ENCODE results near the gene GORASP2.
"Not testable (repeated sequence)": the region's sequence is repeated elsewhere in the genome, so short reads cannot be mapped to it uniquely, and the experiment has no call there.

Gene GORASP2

DNA sequence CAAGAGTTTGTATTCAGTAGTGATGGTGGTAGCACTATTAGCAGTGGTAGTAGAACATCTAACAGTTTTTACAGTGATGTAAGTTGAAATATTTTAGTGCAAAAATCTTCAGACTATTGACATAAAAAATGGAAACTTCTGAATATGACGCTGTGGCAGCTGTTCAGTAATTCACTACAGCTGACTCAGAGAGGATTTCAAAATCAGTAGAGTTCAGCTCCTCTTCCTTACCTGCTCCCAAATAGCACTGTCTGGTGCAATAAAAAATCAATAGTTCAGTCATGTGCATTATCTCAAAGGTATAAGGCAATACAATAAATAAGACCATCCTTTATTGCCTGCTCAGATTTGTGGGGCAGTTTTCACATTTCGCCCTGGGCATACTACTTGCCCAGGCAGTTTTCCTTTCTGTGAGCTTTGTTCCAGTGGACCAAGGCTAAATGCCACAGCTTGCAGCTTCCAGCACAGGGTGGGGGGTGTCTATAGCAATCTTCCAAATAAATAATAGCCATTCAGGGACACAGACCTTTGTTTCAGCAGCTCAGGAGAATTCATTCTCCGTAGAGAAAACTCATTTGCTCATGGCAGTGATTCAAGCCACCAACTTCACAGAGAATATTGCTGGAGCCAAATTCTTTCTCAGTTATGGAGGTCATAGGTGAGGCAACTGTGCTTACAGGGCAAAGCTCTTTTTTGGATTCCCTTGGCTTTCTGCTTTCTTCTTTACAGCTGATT is 33.9 kb upstream of the GORASP2 start:
- Histone ChIP-seq H3K4me3 (ENCODE audit: low read depth in 1 of 5, low read length in 5 of 5) (peak overlapping the region in 2 of 5 donors; percentile 31 to 57), H3K9me3 (ENCODE audit: control insufficient read depth in 5 of 5, low read length in 5 of 5) (no peaks in the 10 kb centered on the region), H3K27me3 (ENCODE audit: control insufficient read depth in 5 of 5, insufficient read depth in 4 of 5, low read length in 5 of 5) (no peaks in the 10 kb centered on the region), H3K27ac (ENCODE audit: low read depth, low read length) (peak overlapping the region; percentile 92), H3K36me3 (ENCODE audit: control insufficient read depth in 5 of 5, insufficient read depth in 5 of 5, low read length in 5 of 5) (no peaks in the 10 kb centered on the region), H3K9ac (ENCODE audit: low read length in 5 of 5) (peak overlapping the region in 1 of 5 donors; percentile 53), H3K4me1 (ENCODE audit: control insufficient read depth in 5 of 5, insufficient read depth in 5 of 5, low read length in 5 of 5) (peaks cover 2 to 21% (median 18%) of the 10 kb centered on the region in 5 donors)

DNA sequence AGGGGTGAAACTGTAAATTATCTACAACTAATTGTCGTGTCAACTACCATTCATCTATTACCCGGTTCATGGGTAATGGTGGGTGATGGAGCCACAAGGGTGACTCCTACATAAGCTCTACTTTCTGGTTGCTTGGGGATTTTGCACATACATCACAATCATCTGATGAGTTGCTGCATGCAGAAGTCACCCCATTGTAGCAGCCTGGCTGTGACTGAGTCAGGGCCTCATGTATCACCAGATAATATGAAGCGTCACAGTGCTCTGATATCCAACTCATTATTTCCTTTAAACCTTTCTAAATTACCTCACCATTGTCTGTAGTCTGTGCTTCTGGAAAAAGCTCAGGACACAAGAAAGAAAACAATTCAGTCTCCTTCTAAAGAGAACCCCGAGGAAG is 32.4 kb upstream of the GORASP2 start:
- no peaks in the 10 kb centered on the region for H3K27me3 ChIP-seq (ENCODE audit: control insufficient read depth in 5 of 5, insufficient read depth in 4 of 5, low read length in 5 of 5)
- H3K9ac ChIP-seq (ENCODE audit: low read length in 5 of 5): no peak overlapping the region
- no peaks in the 10 kb centered on the region for H3K9me3 ChIP-seq (ENCODE audit: control insufficient read depth in 5 of 5, low read length in 5 of 5)
- H3K36me3 ChIP-seq (ENCODE audit: control insufficient read depth in 5 of 5, insufficient read depth in 5 of 5, low read length in 5 of 5): no peaks in the 10 kb centered on the region
- H3K27ac ChIP-seq (ENCODE audit: low read depth, low read length): no peak overlapping the region
- peaks cover 2 to 21% (median 18%) of the 10 kb centered on the region in 5 donors for H3K4me1 ChIP-seq (ENCODE audit: control insufficient read depth in 5 of 5, insufficient read depth in 5 of 5, low read length in 5 of 5)
- no peak overlapping the region for H3K4me3 ChIP-seq (ENCODE audit: low read depth in 1 of 5, low read length in 5 of 5)

DNA sequence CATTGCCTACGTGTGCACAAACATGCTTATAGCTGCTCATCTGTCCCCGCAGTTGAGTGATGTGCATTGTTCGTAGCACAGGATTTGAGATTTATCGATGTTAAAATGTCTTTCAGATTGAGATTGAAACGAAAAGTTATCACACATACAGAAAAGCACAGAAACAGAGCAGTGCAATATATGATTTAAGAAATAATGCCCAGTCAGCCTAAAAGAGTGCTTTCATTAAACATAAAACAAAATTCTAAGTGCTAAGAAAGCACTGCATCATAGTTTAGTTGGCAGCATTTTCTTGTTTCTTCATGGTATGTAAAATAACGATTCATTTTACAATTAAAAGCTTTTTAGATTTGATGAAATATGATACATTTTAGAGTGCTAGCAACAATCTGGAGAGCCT is 31.9 kb upstream of the GORASP2 start:
- Histone ChIP-seq H3K4me3 (ENCODE audit: low read depth in 1 of 5, low read length in 5 of 5) (no peak overlapping the region), H3K9ac (ENCODE audit: low read length in 5 of 5) (no peak overlapping the region), H3K4me1 (ENCODE audit: control insufficient read depth in 5 of 5, insufficient read depth in 5 of 5, low read length in 5 of 5) (peaks cover 2 to 21% (median 18%) of the 10 kb centered on the region in 5 donors), H3K27ac (ENCODE audit: low read depth, low read length) (no peak overlapping the region), H3K27me3 (ENCODE audit: control insufficient read depth in 5 of 5, insufficient read depth in 4 of 5, low read length in 5 of 5) (no peaks in the 10 kb centered on the region), H3K36me3 (ENCODE audit: control insufficient read depth in 5 of 5, insufficient read depth in 5 of 5, low read length in 5 of 5) (no peaks in the 10 kb centered on the region), H3K9me3 (ENCODE audit: control insufficient read depth in 5 of 5, low read length in 5 of 5) (no peaks in the 10 kb centered on the region)

DNA sequence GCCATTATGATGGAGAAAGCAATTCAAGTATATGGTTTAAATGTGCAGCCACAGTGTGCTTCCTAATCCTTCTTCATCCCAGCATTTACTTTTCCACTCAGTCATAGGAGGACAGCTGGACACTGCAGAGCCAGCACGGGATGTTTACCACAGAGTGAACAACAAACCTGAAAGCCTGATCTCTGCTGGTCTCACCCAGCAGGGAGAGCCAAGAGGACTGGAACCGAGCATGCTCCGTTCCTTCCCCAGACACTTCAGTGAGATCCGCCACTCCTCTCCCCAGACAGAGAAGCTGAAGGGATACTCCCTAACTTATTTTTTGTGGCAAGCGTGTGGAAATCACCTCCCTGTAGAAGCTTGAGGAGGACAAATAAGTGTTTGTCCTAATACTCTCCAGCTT is 23.2 kb upstream of the GORASP2 start:
- Histone ChIP-seq H3K9me3 (ENCODE audit: control insufficient read depth in 5 of 5, low read length in 5 of 5) (peaks cover 0 to 15% (median 14%) of the 10 kb centered on the region in 5 donors), H3K27me3 (ENCODE audit: control insufficient read depth in 5 of 5, insufficient read depth in 4 of 5, low read length in 5 of 5) (no peaks in the 10 kb centered on the region), H3K4me3 (ENCODE audit: low read depth in 1 of 5, low read length in 5 of 5) (no peak overlapping the region), H3K27ac (ENCODE audit: low read depth, low read length) (no peak overlapping the region), H3K36me3 (ENCODE audit: control insufficient read depth in 5 of 5, insufficient read depth in 5 of 5, low read length in 5 of 5) (no peaks in the 10 kb centered on the region), H3K9ac (ENCODE audit: low read length in 5 of 5) (no peak overlapping the region), H3K4me1 (ENCODE audit: control insufficient read depth in 5 of 5, insufficient read depth in 5 of 5, low read length in 5 of 5) (no peaks in the 10 kb centered on the region)

DNA sequence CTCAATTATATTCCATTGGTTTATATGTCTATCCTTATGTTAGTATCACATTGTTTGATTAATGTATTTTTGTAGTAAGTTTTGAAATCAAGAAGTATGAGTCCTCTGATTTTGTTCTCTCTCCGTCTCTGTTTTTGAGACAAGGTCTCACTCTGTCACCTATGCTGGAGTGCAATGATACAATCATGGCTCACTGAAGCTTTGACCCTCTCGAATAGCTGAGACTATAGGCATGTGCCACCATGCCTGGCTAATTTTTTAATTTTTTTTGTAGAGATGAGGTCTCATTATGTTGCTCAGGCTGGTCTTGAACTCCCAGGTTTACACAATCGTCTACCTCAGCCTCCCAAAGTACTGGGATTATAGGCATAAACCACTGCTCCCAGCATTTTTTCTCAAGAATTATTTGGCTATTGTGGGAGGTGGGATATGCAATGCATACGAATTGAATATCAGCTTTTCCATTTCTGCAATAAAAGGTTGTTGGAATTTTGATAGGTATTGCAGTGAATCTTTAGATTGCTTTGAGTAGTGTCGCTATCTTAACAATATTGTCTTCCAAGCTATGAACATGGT is 17.7 kb upstream of the GORASP2 start:
- no peak overlapping the region for H3K27ac ChIP-seq (ENCODE audit: low read depth, low read length)
- peaks cover 10 to 48% (median 34%) of the 10 kb centered on the region in 5 donors for H3K9me3 ChIP-seq (ENCODE audit: control insufficient read depth in 5 of 5, low read length in 5 of 5)
- no peak overlapping the region for H3K4me3 ChIP-seq (ENCODE audit: low read depth in 1 of 5, low read length in 5 of 5)
- H3K36me3 ChIP-seq (ENCODE audit: control insufficient read depth in 5 of 5, insufficient read depth in 5 of 5, low read length in 5 of 5): no peaks in the 10 kb centered on the region
- H3K9ac ChIP-seq (ENCODE audit: low read length in 5 of 5): no peak overlapping the region
- H3K27me3 ChIP-seq (ENCODE audit: control insufficient read depth in 5 of 5, insufficient read depth in 4 of 5, low read length in 5 of 5): no peaks in the 10 kb centered on the region
- H3K4me1 ChIP-seq (ENCODE audit: control insufficient read depth in 5 of 5, insufficient read depth in 5 of 5, low read length in 5 of 5): no peaks in the 10 kb centered on the region

DNA sequence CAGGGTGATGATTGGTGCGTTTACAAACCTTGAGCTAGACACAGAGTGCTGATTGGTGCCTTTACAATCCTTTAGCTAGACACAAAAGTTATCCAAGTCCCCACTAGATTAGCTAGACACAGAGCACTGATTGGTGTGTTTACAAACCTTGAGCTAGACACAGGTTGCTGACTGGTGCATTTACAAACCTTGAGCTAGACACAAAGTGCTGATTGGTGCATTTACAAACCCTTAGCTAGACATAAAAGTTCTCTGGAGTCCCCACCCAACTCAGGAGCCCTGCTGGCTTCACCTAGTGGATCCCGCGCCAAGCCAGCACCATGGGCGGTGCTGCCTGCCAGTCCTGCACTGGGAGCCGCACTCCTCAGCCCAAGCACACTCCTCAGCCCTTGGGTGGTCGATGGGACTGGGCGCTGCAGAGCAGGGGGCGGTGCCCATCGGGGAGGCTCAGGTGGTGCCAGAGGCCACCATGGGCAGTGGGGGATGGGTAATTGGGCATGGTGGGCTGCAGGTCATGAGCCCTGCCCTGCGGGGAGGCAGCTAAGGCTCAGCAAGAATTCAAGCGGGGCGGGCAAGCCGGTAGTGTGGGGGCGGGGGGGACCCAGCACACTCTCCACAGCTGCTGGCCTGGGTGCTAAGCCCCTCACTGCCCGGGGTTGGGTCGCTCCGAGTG is 13.9 kb upstream of the GORASP2 start:
- not testable (repeated sequence) for H3K4me1 ChIP-seq (ENCODE audit: control insufficient read depth in 5 of 5, insufficient read depth in 5 of 5, low read length in 5 of 5); H3K36me3 ChIP-seq (ENCODE audit: control insufficient read depth in 5 of 5, insufficient read depth in 5 of 5, low read length in 5 of 5); H3K4me3 ChIP-seq (ENCODE audit: low read depth in 1 of 5, low read length in 5 of 5); H3K27me3 ChIP-seq (ENCODE audit: control insufficient read depth in 5 of 5, insufficient read depth in 4 of 5, low read length in 5 of 5); H3K9ac ChIP-seq (ENCODE audit: low read length in 5 of 5); H3K27ac ChIP-seq (ENCODE audit: low read depth, low read length)
- peaks cover 19 to 57% (median 42%) of the 10 kb centered on the region in 5 donors for H3K9me3 ChIP-seq (ENCODE audit: control insufficient read depth in 5 of 5, low read length in 5 of 5)

DNA sequence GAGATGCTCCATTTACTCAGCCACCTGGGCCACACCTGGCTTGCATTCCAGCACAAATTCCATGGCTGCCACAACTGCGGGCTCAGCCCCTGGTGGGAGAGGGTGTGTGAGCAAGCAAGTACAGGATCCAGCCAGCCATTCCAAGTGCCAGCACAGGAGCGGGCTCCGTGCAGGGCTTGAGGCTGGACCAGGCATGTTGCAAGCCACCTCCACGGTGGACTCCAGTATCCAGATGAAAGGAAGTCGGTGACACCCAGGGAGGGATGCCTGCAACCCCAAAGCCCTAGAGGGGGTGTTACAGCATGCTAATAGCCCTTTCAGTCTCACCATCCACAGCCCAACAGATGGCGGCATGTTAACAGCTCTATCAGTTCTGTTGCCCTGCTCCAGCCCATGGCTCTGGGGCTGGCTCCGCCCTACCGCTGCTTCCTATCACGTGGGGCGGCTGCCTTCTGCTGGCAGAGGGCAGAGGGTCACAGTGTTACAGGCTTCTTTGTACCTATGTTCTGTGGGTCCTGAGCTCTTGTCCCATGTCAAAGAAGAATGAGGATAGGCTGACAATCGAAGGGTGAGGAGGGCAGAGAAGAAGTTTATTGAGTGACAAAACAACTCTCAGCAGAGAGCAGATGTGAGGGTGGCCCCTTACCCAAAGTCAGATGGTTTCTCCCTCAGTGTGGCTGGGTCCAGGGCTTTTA is 11.7 kb upstream of the GORASP2 start:
- H3K4me1 ChIP-seq (ENCODE audit: control insufficient read depth in 5 of 5, insufficient read depth in 5 of 5, low read length in 5 of 5): no peaks in the 10 kb centered on the region
- no peak overlapping the region for H3K27ac ChIP-seq (ENCODE audit: low read depth, low read length)
- no peaks in the 10 kb centered on the region for H3K36me3 ChIP-seq (ENCODE audit: control insufficient read depth in 5 of 5, insufficient read depth in 5 of 5, low read length in 5 of 5)
- H3K9ac ChIP-seq (ENCODE audit: low read length in 5 of 5): no peak overlapping the region
- H3K9me3 ChIP-seq (ENCODE audit: control insufficient read depth in 5 of 5, low read length in 5 of 5): peaks cover 14 to 39% (median 26%) of the 10 kb centered on the region in 5 donors
- no peaks in the 10 kb centered on the region for H3K27me3 ChIP-seq (ENCODE audit: control insufficient read depth in 5 of 5, insufficient read depth in 4 of 5, low read length in 5 of 5)
- peak overlapping the region in 1 of 5 donors; percentile 1 for H3K4me3 ChIP-seq (ENCODE audit: low read depth in 1 of 5, low read length in 5 of 5)

DNA sequence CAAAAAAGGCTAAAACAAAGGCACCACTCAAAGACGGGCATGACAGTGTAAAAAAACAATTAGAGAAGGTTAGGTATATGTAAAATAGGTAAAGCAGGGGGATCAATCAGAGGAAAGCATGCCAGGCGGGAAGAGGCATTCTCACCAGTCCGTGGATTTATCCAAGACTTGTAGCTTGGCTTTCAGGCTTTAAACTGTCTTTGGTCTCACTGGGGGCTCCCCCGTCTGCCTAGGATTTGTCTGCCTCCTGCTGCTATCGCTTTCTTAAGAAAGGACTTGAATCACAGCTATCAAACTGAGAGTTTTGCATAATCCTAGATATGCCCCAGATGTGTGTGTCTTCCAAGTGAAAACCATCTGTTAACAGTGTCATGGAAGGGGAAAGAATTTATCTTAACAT is 11.1 kb upstream of the GORASP2 start:
- Histone ChIP-seq H3K27ac (ENCODE audit: low read depth, low read length) (no peak overlapping the region), H3K4me1 (ENCODE audit: control insufficient read depth in 5 of 5, insufficient read depth in 5 of 5, low read length in 5 of 5) (no peaks in the 10 kb centered on the region), H3K36me3 (ENCODE audit: control insufficient read depth in 5 of 5, insufficient read depth in 5 of 5, low read length in 5 of 5) (no peaks in the 10 kb centered on the region), H3K27me3 (ENCODE audit: control insufficient read depth in 5 of 5, insufficient read depth in 4 of 5, low read length in 5 of 5) (no peaks in the 10 kb centered on the region), H3K9me3 (ENCODE audit: control insufficient read depth in 5 of 5, low read length in 5 of 5) (peaks cover 11 to 33% (median 22%) of the 10 kb centered on the region in 5 donors), H3K4me3 (ENCODE audit: low read depth in 1 of 5, low read length in 5 of 5) (peak overlapping the region in 1 of 5 donors; percentile 1), H3K9ac (ENCODE audit: low read length in 5 of 5) (no peak overlapping the region)

DNA sequence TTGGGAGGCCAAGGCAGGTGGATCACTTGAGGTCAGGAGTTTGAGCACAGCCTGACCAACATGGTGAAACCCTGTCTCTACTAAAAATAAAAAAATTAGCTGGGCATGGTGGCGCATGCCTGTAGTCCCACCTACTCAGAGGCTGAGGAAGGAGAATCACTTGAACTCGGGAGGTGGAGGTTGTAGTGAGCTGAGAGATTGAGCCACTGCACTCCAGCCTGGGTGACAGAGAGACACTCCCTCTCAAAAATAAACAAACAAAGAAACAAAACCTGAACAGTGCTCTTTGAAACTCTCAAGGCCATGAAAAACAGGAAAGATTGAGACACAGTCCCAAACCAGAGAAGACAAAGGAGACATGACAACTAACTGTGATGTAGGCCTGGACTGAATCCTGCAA is 7.2 kb upstream of the GORASP2 start:
- not testable (repeated sequence) for H3K9ac ChIP-seq (ENCODE audit: low read length in 5 of 5); H3K4me3 ChIP-seq (ENCODE audit: low read depth in 1 of 5, low read length in 5 of 5)

More for the DNA sequence above, 7.2 kb upstream of the GORASP2 start:
- not testable (repeated sequence) for H3K4me1 ChIP-seq (ENCODE audit: control insufficient read depth in 5 of 5, insufficient read depth in 5 of 5, low read length in 5 of 5); H3K27me3 ChIP-seq (ENCODE audit: control insufficient read depth in 5 of 5, insufficient read depth in 4 of 5, low read length in 5 of 5); H3K36me3 ChIP-seq (ENCODE audit: control insufficient read depth in 5 of 5, insufficient read depth in 5 of 5, low read length in 5 of 5); H3K27ac ChIP-seq (ENCODE audit: low read depth, low read length)
- H3K9me3 ChIP-seq (ENCODE audit: control insufficient read depth in 5 of 5, low read length in 5 of 5): peaks cover 9 to 24% (median 15%) of the 10 kb centered on the region in 5 donors

Measured in subcutaneous abdominal adipose tissue (tissue), 5 donors.